CD4-positive, alpha-beta T cell treated with Interleukin-21 for 1 hour (primary cell): Measurements from ENCODE around the gene TMEM109.
A peak's percentile ranks its signal among the peaks of the same experiment; 100 is the strongest.

Experiments
- DNase-seq: peaks from one replicate; pipeline ENCODE4 v3.0.0-alpha.2; 2020

TMEM109 gene

GRCh38 chr11:60972182-60973030 is 58.4 kb downstream of the TMEM109 start:
- DNase-seq, result peak; percentile 50
